Measurements from ENCODE around the gene NPEPL1.

GRCh38 chr20:58753267-58753921 lies 60.8 kb downstream of the NPEPL1 start:
- TF ChIP-seq ZNF274 (IDR thresholded peaks at IDR 0.05; ENCODE audit: low read depth, low read length) (no peak), YY1 (IDR thresholded peaks at IDR 0.05; ENCODE audit: insufficient read depth, insufficient read length) (no peak)
